ENCODE results near the gene CD22. TPM values are rescaled to one million over a fixed set of nuclear protein-coding genes. Genes with fewer than 3 reads are reported as not detected.

CD22 gene
- total and polyA plus RNA-seq, 10 of the 15 experiments (the other 5 are each of a cell fraction or from before 2014, with no cell fraction given) = 23.0 to 344 (median 181) TPM

DNA sequence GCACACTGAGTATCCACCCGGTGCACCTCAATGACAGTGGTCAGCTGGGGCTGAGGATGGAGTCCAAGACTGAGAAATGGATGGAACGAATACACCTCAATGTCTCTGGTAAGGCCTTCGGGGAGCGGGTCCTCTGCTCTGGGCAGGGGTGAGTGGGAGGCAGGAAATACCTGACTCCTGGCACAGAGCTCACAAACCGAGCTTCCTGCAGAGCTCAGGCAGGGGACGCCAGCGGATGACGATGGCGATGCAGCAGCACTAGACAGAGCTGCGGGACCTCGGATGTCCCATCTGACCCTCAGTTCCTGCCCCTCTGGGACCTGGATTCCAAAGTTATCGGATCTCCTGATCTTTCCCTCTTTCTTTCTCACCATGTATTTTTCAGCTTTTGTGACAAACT lies 3.8 kb downstream of the CD22 start:
- H3K4me2 ChIP-seq (ENCODE audit: control insufficient read depth, insufficient read depth) = peak overlapping the region; percentile 97
- H3K9ac ChIP-seq (ENCODE audit: control insufficient read depth, insufficient read depth, low read length) = peak overlapping the region; percentile 82
- no peaks in the 10 kb centered on the region for H3K9me3 ChIP-seq (replicated peaks; ENCODE audit: control insufficient read depth, insufficient read depth, low read length)
- ChIA-PET POLR2A (interaction anchor here (0.8 to 7.2 kb wide), 22 partner anchors 9 to 311 kb away, joined by 3 to 135 read pairs (median 6); partner anchors contain the start of genes FFAR1 and HAMP), CTCF (interaction anchor here (0.7 to 6.5 kb wide), 12 partner anchors 9 to 162 kb away, joined by 3 to 61 read pairs (median 5); partner anchors contain the start of gene FFAR1), RAD21 (ENCODE audit: unreplicated experiment) (interaction anchor here (1.0 to 9.4 kb wide), 16 partner anchors 8 to 176 kb away, joined by 3 to 127 read pairs (median 6); partner anchors contain the start of gene FFAR1), SMC1A (ENCODE audit: uncharacterized antibody, unreplicated experiment) (interaction anchor here (0.7 to 9.8 kb wide), 18 partner anchors 12 to 209 kb away, joined by 3 to 152 read pairs (median 5); partner anchors contain the start of gene FFAR1)
- H3K27ac ChIP-seq (ENCODE audit: control insufficient read depth, insufficient read depth) = peak overlapping the region; percentile 93
- intact Hi-C loops (cut with micrococcal nuclease; ENCODE audit: unreplicated experiment) (no loop called here), in situ Hi-C loops (cut with MboI) (loop anchor here (10.0 kb wide), 1 partner anchor 572 kb away; the partner anchor contains the start of genes HCST, NFKBID and TYROBP)
- FAIRE-seq (no peak), DNase-seq (ENCODE audit: low read depth, low spot score) (no peak), ATAC-seq (peak; percentile 47)
- no peaks in the 10 kb centered on the region for H4K20me1 ChIP-seq (ENCODE audit: control insufficient read depth, insufficient read depth)
- no TSS peak for BruUV-seq (replicated peaks)
- WGBS (ENCODE audit: insufficient coverage, insufficient replicate concordance, low lambda C conversion rate, missing lambda C conversion rate) = 0% methylated on average over 12 of the region's 12 CpGs
- peaks cover 8 to 11% of the 10 kb centered on the region in 2 experiments; a peak in 3 of 4 replicates for H3K36me3 ChIP-seq (ENCODE audit: control insufficient read depth in 2 of 2, insufficient read depth in 2 of 2, low read length in 1 of 2)
- H2AFZ ChIP-seq (ENCODE audit: control insufficient read depth, low read depth, low read length) = peak overlapping the region; percentile 37
- no peaks in the 10 kb centered on the region for H3K27me3 ChIP-seq (replicated peaks in 1 of 2; ENCODE audit: control insufficient read depth in 2 of 2, insufficient read depth in 2 of 2, low read length in 1 of 2)
- H3K79me2 ChIP-seq (ENCODE audit: control insufficient read depth, insufficient read depth, low read length) = peaks cover 72% of the 10 kb centered on the region
- H3K4me1 ChIP-seq (ENCODE audit: control insufficient read depth, insufficient read depth, low read length) = peaks cover 51% of the 10 kb centered on the region
- H3K4me3 ChIP-seq = peak overlapping the region; percentile 72
- TF ChIP-seq NRF1 (conservative IDR thresholded peaks at IDR 0.05; ENCODE audit: low read depth, low read length) = no peak
- TF ChIP-seq FOS (IDR thresholded peaks at IDR 0.05; ENCODE audit: borderline replicate concordance, extremely low read depth, insufficient read length) = no peak
- no peak for TF ChIP-seq PAX8 (IDR thresholded peaks at IDR 0.05)
- no peak for TF ChIP-seq JUNB (IDR thresholded peaks at IDR 0.05)
- TF ChIP-seq PAX5 (IDR thresholded peaks at IDR 0.05; ENCODE audit: borderline replicate concordance, low read depth, low read length) = no peak
- TF ChIP-seq, protein P1, sequence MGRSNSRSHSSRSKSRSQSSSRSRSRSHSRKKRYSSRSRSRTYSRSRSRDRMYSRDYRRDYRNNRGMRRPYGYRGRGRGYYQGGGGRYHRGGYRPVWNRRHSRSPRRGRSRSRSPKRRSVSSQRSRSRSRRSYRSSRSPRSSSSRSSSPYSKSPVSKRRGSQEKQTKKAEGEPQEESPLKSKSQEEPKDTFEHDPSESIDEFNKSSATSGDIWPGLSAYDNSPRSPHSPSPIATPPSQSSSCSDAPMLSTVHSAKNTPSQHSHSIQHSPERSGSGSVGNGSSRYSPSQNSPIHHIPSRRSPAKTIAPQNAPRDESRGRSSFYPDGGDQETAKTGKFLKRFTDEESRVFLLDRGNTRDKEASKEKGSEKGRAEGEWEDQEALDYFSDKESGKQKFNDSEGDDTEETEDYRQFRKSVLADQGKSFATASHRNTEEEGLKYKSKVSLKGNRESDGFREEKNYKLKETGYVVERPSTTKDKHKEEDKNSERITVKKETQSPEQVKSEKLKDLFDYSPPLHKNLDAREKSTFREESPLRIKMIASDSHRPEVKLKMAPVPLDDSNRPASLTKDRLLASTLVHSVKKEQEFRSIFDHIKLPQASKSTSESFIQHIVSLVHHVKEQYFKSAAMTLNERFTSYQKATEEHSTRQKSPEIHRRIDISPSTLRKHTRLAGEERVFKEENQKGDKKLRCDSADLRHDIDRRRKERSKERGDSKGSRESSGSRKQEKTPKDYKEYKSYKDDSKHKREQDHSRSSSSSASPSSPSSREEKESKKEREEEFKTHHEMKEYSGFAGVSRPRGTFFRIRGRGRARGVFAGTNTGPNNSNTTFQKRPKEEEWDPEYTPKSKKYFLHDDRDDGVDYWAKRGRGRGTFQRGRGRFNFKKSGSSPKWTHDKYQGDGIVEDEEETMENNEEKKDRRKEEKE (IDR thresholded peaks at IDR 0.05) = no peak
- TF ChIP-seq CBX5 (IDR thresholded peaks at IDR 0.05; ENCODE audit: low read depth) = no peak
- TF ChIP-seq, protein P2, sequence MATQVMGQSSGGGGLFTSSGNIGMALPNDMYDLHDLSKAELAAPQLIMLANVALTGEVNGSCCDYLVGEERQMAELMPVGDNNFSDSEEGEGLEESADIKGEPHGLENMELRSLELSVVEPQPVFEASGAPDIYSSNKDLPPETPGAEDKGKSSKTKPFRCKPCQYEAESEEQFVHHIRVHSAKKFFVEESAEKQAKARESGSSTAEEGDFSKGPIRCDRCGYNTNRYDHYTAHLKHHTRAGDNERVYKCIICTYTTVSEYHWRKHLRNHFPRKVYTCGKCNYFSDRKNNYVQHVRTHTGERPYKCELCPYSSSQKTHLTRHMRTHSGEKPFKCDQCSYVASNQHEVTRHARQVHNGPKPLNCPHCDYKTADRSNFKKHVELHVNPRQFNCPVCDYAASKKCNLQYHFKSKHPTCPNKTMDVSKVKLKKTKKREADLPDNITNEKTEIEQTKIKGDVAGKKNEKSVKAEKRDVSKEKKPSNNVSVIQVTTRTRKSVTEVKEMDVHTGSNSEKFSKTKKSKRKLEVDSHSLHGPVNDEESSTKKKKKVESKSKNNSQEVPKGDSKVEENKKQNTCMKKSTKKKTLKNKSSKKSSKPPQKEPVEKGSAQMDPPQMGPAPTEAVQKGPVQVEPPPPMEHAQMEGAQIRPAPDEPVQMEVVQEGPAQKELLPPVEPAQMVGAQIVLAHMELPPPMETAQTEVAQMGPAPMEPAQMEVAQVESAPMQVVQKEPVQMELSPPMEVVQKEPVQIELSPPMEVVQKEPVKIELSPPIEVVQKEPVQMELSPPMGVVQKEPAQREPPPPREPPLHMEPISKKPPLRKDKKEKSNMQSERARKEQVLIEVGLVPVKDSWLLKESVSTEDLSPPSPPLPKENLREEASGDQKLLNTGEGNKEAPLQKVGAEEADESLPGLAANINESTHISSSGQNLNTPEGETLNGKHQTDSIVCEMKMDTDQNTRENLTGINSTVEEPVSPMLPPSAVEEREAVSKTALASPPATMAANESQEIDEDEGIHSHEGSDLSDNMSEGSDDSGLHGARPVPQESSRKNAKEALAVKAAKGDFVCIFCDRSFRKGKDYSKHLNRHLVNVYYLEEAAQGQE (IDR thresholded peaks at IDR 0.05; ENCODE audit: low read depth, low read length) = no peak
- TF ChIP-seq ETV6 (conservative IDR thresholded peaks at IDR 0.05 in 1 of 2, IDR thresholded peaks at IDR 0.05 in 1 of 2; ENCODE audit: borderline replicate concordance in 1 of 2, low read depth in 1 of 2) = 0 out of 4 replicates have a peak, but pooled peaks of 1 of the 2 experiments have one; percentile 8
- no peak for TF ChIP-seq MXI1 (IDR thresholded peaks at IDR 0.05; ENCODE audit: low read depth, low read length)
- TF ChIP-seq, protein P3, sequence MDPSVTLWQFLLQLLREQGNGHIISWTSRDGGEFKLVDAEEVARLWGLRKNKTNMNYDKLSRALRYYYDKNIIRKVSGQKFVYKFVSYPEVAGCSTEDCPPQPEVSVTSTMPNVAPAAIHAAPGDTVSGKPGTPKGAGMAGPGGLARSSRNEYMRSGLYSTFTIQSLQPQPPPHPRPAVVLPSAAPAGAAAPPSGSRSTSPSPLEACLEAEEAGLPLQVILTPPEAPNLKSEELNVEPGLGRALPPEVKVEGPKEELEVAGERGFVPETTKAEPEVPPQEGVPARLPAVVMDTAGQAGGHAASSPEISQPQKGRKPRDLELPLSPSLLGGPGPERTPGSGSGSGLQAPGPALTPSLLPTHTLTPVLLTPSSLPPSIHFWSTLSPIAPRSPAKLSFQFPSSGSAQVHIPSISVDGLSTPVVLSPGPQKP (IDR thresholded peaks at IDR 0.05; ENCODE audit: low read depth, low read length) = no peak
- TF ChIP-seq MTA2 (IDR thresholded peaks at IDR 0.05; ENCODE audit: low read depth) = no peak
- no peak for TF ChIP-seq CBX3 (IDR thresholded peaks at IDR 0.05; ENCODE audit: borderline replicate concordance, low read depth)
- 0 out of 2 replicates have a peak, but pooled peaks have one; percentile 47 for TF ChIP-seq MTA3 (IDR thresholded peaks at IDR 0.05; ENCODE audit: borderline replicate concordance, low read length)
- TF ChIP-seq RAD21 (IDR thresholded peaks at IDR 0.05; ENCODE audit: insufficient read depth, low read depth, low read length) = peak; percentile 17; the same call in 1 of the 2 replicates
- TF ChIP-seq, protein P4, sequence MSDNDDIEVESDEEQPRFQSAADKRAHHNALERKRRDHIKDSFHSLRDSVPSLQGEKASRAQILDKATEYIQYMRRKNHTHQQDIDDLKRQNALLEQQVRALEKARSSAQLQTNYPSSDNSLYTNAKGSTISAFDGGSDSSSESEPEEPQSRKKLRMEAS (IDR thresholded peaks at IDR 0.05; ENCODE audit: low read depth, low read length) = no peak; the same call in 1 of the 2 replicates
